H1 (cell line): ENCODE data around the gene HES5. TPM values are rescaled to one million over a fixed set of nuclear protein-coding genes. Genes with fewer than 3 reads are reported as not detected.

Experiments
- CTCF ChIA-PET: fragments of 300-600 bp; sonication (Branson Sonifier 250); formaldehyde crosslinking; loops from one replicate; lab custom pipeline; 2021; ENCODE audit not compliant: partially characterized antibody; lab: Charles Lee
- POLR2A ChIA-PET: fragments of 300-600 bp; sonication (Branson Sonifier 250); formaldehyde crosslinking; loops from one replicate; lab custom pipeline; 2021; ENCODE audit warnings: inconsistent platforms; ENCODE audit not compliant: partially characterized antibody; lab: Charles Lee
- DNase-seq, 2 experiments: peaks; one replicate each; pipeline versions ENCODE4 v3.0.0 to v3.0.0-alpha.2; 2010 to 2022; ENCODE audit warnings: low spot score in 2 of 2, low read depth in 1 of 2, mixed read lengths in 1 of 2
- FAIRE-seq: peaks from 2 replicates; lab custom pipeline; 2011; peaks lifted over from hg19 to GRCh38; lab: Jason Lieb, UNC
- H2AFZ ChIP-seq: 2 replicates; pipeline ENCODE4 v1.8.1; 2012; ENCODE audit warnings: low read length, inconsistent platforms
- H2AK5ac ChIP-seq: 2 replicates; pipeline ENCODE4 v1.6.1; 2013; ENCODE audit warnings: low read depth, low read length
- H2BK120ac ChIP-seq: replicated peaks from 2 replicates; pipeline ENCODE3; 2013; ENCODE audit warnings: low read depth, low read length, inconsistent platforms
- H2BK12ac ChIP-seq: 2 replicates; pipeline ENCODE4 v1.6.1; 2013; ENCODE audit warnings: low read depth, low read length
- H2BK15ac ChIP-seq: 2 replicates; pipeline ENCODE4 v1.6.1; 2013; ENCODE audit warnings: low read length
- H2BK20ac ChIP-seq: 2 replicates; pipeline ENCODE4 v1.6.1; 2013; ENCODE audit warnings: low read length
- H2BK5ac ChIP-seq: 2 replicates; pipeline ENCODE4 v1.6.1; 2013; ENCODE audit warnings: low read depth, low read length
- H3K14ac ChIP-seq: 2 replicates; pipeline ENCODE4 v1.6.1; 2013; ENCODE audit warnings: inconsistent platforms; ENCODE audit not compliant: insufficient read length
- H3K18ac ChIP-seq: 2 replicates; pipeline ENCODE4 v1.6.1; 2013; ENCODE audit warnings: low read length; ENCODE audit errors: extremely low read depth
- H3K23ac ChIP-seq: 2 replicates; pipeline ENCODE4 v1.6.1; 2013; ENCODE audit warnings: inconsistent platforms; ENCODE audit not compliant: insufficient read length
- H3K23me2 ChIP-seq: 2 replicates; pipeline ENCODE4 v1.6.1; 2013; ENCODE audit warnings: low read depth, low read length
- H3K27ac ChIP-seq: 2 replicates; pipeline ENCODE4 v1.6.1; 2011; ENCODE audit warnings: low read depth, low read length, inconsistent platforms
- H3K27me3 ChIP-seq, 4 experiments: replicated peaks in 1 of 4; 1 replicate in 1 of 4; 2 replicates in 3 of 4; pipeline versions ENCODE4 v1.6.1 to v1.8.1; 2011 to 2013; ENCODE audit warnings: low read length in 3 of 4, mild to moderate bottlenecking in 3 of 4, inconsistent platforms in 2 of 4, mixed read lengths in 2 of 4, moderate library complexity in 1 of 4; ENCODE audit not compliant: control insufficient read depth in 3 of 4, insufficient read depth in 3 of 4; ENCODE audit errors: extremely low read depth in 1 of 4
- H3K36me3 ChIP-seq, 4 experiments: 2 replicates each; pipeline versions ENCODE4 v1.6.1 to v1.8.1; 2011 to 2013; ENCODE audit warnings: mild to moderate bottlenecking in 4 of 4, low read length in 3 of 4, moderate library complexity in 2 of 4, control low read depth in 1 of 4, inconsistent platforms in 1 of 4; ENCODE audit not compliant: insufficient read depth in 4 of 4, control insufficient read depth in 2 of 4
- H3K4ac ChIP-seq: replicated peaks from 2 replicates; pipeline ENCODE3; 2013; ENCODE audit warnings: low read length, low read depth, mixed read lengths, inconsistent platforms; ENCODE audit not compliant: insufficient read length
- H3K4me1 ChIP-seq, 4 experiments: replicated peaks in 1 of 4; 1 replicate in 1 of 4; 2 replicates in 3 of 4; pipeline versions ENCODE4 v1.6.1 to v1.8.1; 2011 to 2013; ENCODE audit warnings: low read length in 3 of 4, inconsistent platforms in 2 of 4, mixed read lengths in 1 of 4; ENCODE audit not compliant: insufficient read depth in 4 of 4, control insufficient read depth in 3 of 4
- H3K4me2 ChIP-seq, 2 experiments: 2 replicates each; pipeline versions ENCODE4 v1.6.1 to v1.8.1; 2011 to 2013; ENCODE audit warnings: low read depth in 2 of 2, low read length in 2 of 2, control low read depth in 1 of 2, inconsistent platforms in 1 of 2, mild to moderate bottlenecking in 1 of 2; ENCODE audit not compliant: insufficient read depth in 1 of 2
- H3K4me3 ChIP-seq, 4 experiments: fragments of 200-600, 300-600 bp in 1 of 4; sonication (generic), shearing (Covaris generic), sonication (Bioruptor Twin) in 1 of 4; 2 replicates each; pipeline versions ENCODE4 v1.5.1 to v1.8.1; 2011 to 2016; ENCODE audit warnings: low read length in 4 of 4, low read depth in 3 of 4, control low read depth in 2 of 4, inconsistent platforms in 2 of 4, mild to moderate bottlenecking in 2 of 4, mixed read lengths in 1 of 4, moderate library complexity in 1 of 4; ENCODE audit not compliant: insufficient read depth in 2 of 4; ENCODE audit errors: extremely low read depth in 1 of 4
- H3K56ac ChIP-seq: replicated peaks from 2 replicates; pipeline ENCODE3; 2013; ENCODE audit warnings: low read depth, mild to moderate bottlenecking, mixed read lengths, low read length, inconsistent platforms; ENCODE audit not compliant: insufficient read length
- H3K79me1 ChIP-seq: 2 replicates; pipeline ENCODE4 v1.6.1; 2013; ENCODE audit warnings: low read depth, low read length, control low read depth
- H3K79me2 ChIP-seq, 2 experiments: 2 replicates each; pipeline versions ENCODE4 v1.6.1 to v1.8.1; 2012 to 2013; ENCODE audit warnings: low read length in 2 of 2, mild to moderate bottlenecking in 2 of 2, inconsistent platforms in 1 of 2; ENCODE audit not compliant: insufficient read depth in 2 of 2, control insufficient read depth in 1 of 2
- H3K9ac ChIP-seq, 4 experiments: replicated peaks in 1 of 4; 1 replicate in 1 of 4; 2 replicates in 3 of 4; pipeline versions ENCODE4 v1.6.1 to v1.8.1; 2011 to 2013; ENCODE audit warnings: low read depth in 3 of 4, low read length in 3 of 4, control low read depth in 2 of 4, mild to moderate bottlenecking in 2 of 4, moderate library complexity in 2 of 4, inconsistent platforms in 1 of 4; ENCODE audit errors: extremely low read depth in 1 of 4
- H3K9me3 ChIP-seq, 2 experiments: 2 replicates each; pipeline versions ENCODE4 v1.6.1 to v1.8.1; 2012 to 2013; ENCODE audit warnings: mild to moderate bottlenecking in 2 of 2, moderate library complexity in 2 of 2, control low read depth in 1 of 2, inconsistent platforms in 1 of 2, low read depth in 1 of 2, low read length in 1 of 2, mixed read lengths in 1 of 2; ENCODE audit not compliant: insufficient read depth in 2 of 2
- H4K20me1 ChIP-seq, 2 experiments: replicated peaks in 1 of 2; 2 replicates each; pipeline versions ENCODE3 to v1.8.1; 2011 to 2013; ENCODE audit warnings: inconsistent platforms in 2 of 2, low read length in 2 of 2, mild to moderate bottlenecking in 1 of 2; ENCODE audit not compliant: insufficient read depth in 2 of 2, control insufficient read depth in 1 of 2
- H4K5ac ChIP-seq: 2 replicates; pipeline ENCODE4 v1.6.1; 2013; ENCODE audit warnings: low read length, low read depth, mixed read lengths, inconsistent platforms; ENCODE audit not compliant: insufficient read length
- H4K8ac ChIP-seq: 2 replicates; pipeline ENCODE4 v1.8.0; 2013; ENCODE audit warnings: mild to moderate bottlenecking, moderate library complexity, low read length, inconsistent platforms; ENCODE audit not compliant: insufficient read depth; ENCODE audit errors: extremely low read depth
- H4K91ac ChIP-seq: replicated peaks from 2 replicates; pipeline ENCODE3; 2013; ENCODE audit warnings: low read length, mixed read lengths, inconsistent platforms; ENCODE audit not compliant: insufficient read length
- BRCA1 ChIP-seq: IDR thresholded peaks from 2 replicates; pipeline ENCODE4 v1.6.1; 2012; ENCODE audit warnings: low read depth, low read length, improper control_type of control experiment
- CREB1 ChIP-seq: IDR thresholded peaks from 2 replicates; pipeline ENCODE4 v1.6.1; 2012; ENCODE audit warnings: inconsistent platforms
- TAF7 ChIP-seq: optimal IDR thresholded peaks from 2 replicates; pipeline ENCODE3; 2011; ENCODE audit warnings: low read depth, mild to moderate bottlenecking, inconsistent platforms, low read length, moderate library complexity, borderline replicate concordance
- WGBS, 2 experiments: shearing (Covaris generic) in 1 of 2; methylation state at CpG; one replicate each; pipeline versions ENCODE4 v1.1.6 to v1.1.7; 2013 to 2015; ENCODE audit warnings: low lambda C conversion rate in 2 of 2, mixed read lengths in 2 of 2, inconsistent platforms in 1 of 2, low coverage in 1 of 2, missing lambda C conversion rate in 1 of 2; ENCODE audit not compliant: insufficient replicate concordance in 2 of 2, insufficient coverage in 1 of 2, insufficient read length in 1 of 2; ENCODE audit errors: extremely low coverage in 1 of 2, missing lambda C conversion rate in 1 of 2; 5-methylcytosine and 5-hydroxymethylcytosine counted together
- polyA plus RNA-seq, 7 experiments: library from polyadenylated mRNA; depleted of rRNA in 3 of 7; stranded (reverse) in 5 of 7; unstranded in 2 of 7; fragments of >200 nt in 5 of 7; fragments of 200-250 nt in 2 of 7; gene quantifications; 1 replicate in 5 of 7; 2 replicates in 1 of 7; 4 replicates in 1 of 7; pipeline versions ENCODE4 v1.2.1 to v1.2.3, GENCODE V29; 2011 to 2013; ENCODE audit warnings: missing spikeins in 2 of 7, mixed read lengths in 2 of 7
- total RNA-seq: library from RNA; stranded (reverse); fragmentation: NEBNext Ultra II Directional; extraction: Animal tissue kit (Norgen Biotek cat#: 25700); gene quantifications from 2 replicates; pipeline ENCODE4 v1.2.1, GENCODE V29; 2021

Gene HES5
- total and polyA plus RNA-seq, 2 of the 8 experiments (the other 6 are each of a cell fraction or from before 2014, with no cell fraction given): 0.22 TPM; not detected in 1

- H2AFZ ChIP-seq: no peak overlapping the region
- DNase-seq (no peak), FAIRE-seq (no peak)
- TF ChIP-seq TAF7: no peak
- no peak for TF ChIP-seq BRCA1
- no peak for TF ChIP-seq CREB1
Measured at GRCh38 chr1:2480236-2480985, 49.7 kb downstream of the HES5 start.

More at GRCh38 chr1:2480236-2480985, 49.7 kb downstream of the HES5 start:
- Histone ChIP-seq H3K27me3 (peaks cover 0 to 2% (median 0%) of the 10 kb centered on the region in 4 experiments; a peak in 1 of 7 replicates), H3K9ac (no peak overlapping the region), H3K4me3 (no peak overlapping the region), H2AK5ac (no peak overlapping the region), H4K5ac (no peak overlapping the region), H2BK120ac (no peak overlapping the region), H3K4me1 (peaks cover 0 to 2% (median 0%) of the 10 kb centered on the region in 4 experiments; a peak in 1 of 7 replicates), H3K27ac (no peak overlapping the region), H4K91ac (no peak overlapping the region), H3K9me3 (no peaks in the 10 kb centered on the region), H3K18ac (no peak overlapping the region), H3K4ac (no peak overlapping the region), H2BK5ac (no peak overlapping the region), H3K79me2 (no peaks in the 10 kb centered on the region), H4K8ac (no peak overlapping the region), H3K56ac (no peak overlapping the region), H3K4me2 (no peak overlapping the region), H3K36me3 (no peaks in the 10 kb centered on the region), H3K23me2 (no peaks in the 10 kb centered on the region; the same call in 1 of the 2 replicates), H2BK20ac (no peak overlapping the region), H3K79me1 (no peaks in the 10 kb centered on the region), H3K23ac (no peak overlapping the region), H2BK15ac (no peak overlapping the region), H4K20me1 (peaks cover 0 to 5% of the 10 kb centered on the region in 2 experiments), H2BK12ac (no peak overlapping the region), H3K14ac (no peak overlapping the region)
- ChIA-PET POLR2A (interaction anchor here (0.7 to 1.5 kb wide), 2 partner anchors 49 to 81 kb away, joined by 3 read pairs; no protein-coding TSS in a partner anchor), CTCF (interaction anchor here (1.0 to 2.4 kb wide), 9 partner anchors 9 to 57 kb away, joined by 3 to 14 read pairs (median 5); no protein-coding TSS in a partner anchor)
- 88% methylated on average over 18 of the region's 18 CpGs; no CpG with 5 or more reads in 1 of the 2 experiments for whole genome bisulfite sequencing, 2 experiments
